Caki2 (cell line): ENCODE data around the gene NCOA5. TPM values are rescaled to one million over a fixed set of nuclear protein-coding genes. Genes with fewer than 3 reads are reported as not detected.

ENCODE experiments used
- DNase-seq: peaks from one replicate; pipeline ENCODE4 v3.0.0-alpha.2; 2015; ENCODE audit warnings: low read depth
- in situ Hi-C: cut with HindIII; loops from 2 replicates; pipeline ENCODE4 v1.10.0; 2016; ENCODE audit warnings: low sequenced_read_pairs, low pct_unique_long_range_greater_than_20kb, mixed read lengths
- total RNA-seq: library from RNA; depleted of rRNA; stranded (reverse); fragments of >200 nt; shearing (Covaris generic); gene quantifications from 2 replicates; pipeline ENCODE4 v1.2.3, GENCODE V29; 2014; ENCODE audit warnings: low replicate concordance; rRNA removed

The NCOA5 gene
- 6.7 and 9.2 TPM in 2 replicates for total RNA-seq

DNA sequence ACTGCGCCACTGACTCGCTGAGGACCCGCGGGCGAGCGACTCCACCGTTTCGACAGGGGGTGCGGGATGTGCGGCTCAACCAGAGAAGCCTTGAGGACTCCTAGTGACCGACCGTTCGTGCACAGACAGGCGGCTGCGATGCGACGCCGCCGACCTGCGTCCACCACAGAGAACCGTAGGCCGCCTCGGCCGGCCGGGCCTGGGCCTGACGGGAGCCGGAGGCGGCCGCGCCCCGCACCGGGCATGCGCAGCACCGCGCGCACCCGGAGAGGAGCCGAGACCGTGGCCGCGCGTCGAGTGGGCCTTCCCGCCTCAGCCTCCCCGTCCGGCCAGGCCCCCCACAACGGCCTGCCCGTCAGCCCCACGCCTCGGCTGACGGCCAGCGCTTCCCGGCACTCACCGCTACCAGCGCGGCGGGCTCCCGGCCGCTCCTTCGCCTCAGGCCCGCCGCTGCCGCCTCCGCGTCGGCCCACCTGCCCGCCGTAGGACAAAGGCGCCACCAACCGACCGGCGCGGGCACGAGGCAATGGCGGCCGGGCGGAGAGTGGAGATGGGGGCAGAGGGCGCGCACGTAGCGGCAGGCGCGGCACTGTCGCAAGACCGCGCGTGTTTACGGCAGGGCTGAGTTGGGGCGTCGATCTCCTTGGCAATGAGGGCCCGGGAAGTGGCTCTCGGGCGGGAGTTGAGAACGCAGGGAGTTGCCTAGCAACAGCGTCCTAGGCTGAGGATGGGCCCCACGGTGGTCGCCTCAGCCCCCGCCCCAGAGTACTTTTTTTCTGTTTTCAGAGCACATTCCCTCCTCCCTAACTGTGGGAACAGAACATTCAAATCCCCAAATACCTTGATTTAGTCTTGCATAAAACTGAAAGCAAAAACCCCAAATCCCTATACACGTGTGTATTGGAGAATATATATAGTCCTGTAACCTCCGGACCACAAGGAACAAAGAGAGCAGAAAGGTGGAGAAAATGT is at the start of gene NCOA5:
TSS of gene NCOA5 (minus strand) at position 546 of the 972 bp plus-strand sequence. CDS start 10,538 bp downstream, outside the sequence.
- in situ Hi-C loops = no loop called here
- peak; percentile 97 for DNase-seq

DNA sequence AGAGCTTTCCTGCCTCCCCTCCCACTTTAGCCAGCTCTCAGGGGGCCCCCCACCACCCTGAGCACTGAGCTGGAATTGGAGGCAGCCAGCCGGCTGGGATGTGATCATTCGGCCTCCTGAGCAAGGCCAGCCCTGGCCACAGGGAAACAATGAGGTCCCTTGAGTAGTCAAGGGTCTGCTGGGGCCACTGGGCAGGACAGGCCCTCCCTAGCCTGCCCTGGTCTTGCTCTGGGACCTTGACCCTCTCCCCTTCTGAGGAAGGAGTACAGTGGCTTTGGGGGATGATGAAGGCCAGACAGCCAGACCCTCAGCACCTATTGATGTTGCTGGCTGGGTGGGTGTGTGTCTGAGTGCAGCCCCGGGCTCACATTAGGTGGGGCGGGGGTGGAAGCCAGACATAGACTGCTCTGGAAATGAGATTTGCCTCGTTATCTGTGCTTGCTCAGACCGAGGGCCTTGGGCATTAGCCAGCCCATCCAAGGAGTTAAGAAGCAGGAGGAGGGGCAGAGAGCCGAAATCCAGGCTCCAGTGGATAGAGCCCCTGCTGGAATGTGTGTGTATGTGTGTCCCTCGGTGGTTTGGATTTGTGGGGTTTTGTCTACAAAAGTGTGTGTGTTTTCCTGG is 49.6 kb upstream of the NCOA5 start:
- no peak for DNase-seq
- in situ Hi-C loops = no loop called here

DNA sequence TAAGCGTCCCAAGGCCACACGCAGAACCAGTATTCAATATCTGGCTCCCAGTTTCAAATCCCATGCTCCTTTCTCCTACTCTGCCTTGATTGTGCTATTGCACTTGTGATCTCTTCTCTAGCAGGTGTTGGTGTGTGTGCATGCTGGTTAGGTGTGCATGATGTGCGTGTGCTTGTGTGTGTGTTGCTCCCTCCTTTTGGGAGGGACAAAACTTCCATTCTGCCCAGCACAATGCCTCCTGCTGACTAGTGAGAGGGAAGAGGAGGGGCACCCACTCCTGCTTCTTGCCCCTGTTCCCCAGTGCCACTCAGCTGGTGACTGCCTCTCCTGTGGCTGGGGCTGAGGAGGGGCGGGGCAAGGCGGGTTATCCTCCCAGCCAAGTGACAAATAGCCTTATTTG is 48.1 kb upstream of the NCOA5 start:
- no peak for DNase-seq
- in situ Hi-C loops = no loop called here

DNA sequence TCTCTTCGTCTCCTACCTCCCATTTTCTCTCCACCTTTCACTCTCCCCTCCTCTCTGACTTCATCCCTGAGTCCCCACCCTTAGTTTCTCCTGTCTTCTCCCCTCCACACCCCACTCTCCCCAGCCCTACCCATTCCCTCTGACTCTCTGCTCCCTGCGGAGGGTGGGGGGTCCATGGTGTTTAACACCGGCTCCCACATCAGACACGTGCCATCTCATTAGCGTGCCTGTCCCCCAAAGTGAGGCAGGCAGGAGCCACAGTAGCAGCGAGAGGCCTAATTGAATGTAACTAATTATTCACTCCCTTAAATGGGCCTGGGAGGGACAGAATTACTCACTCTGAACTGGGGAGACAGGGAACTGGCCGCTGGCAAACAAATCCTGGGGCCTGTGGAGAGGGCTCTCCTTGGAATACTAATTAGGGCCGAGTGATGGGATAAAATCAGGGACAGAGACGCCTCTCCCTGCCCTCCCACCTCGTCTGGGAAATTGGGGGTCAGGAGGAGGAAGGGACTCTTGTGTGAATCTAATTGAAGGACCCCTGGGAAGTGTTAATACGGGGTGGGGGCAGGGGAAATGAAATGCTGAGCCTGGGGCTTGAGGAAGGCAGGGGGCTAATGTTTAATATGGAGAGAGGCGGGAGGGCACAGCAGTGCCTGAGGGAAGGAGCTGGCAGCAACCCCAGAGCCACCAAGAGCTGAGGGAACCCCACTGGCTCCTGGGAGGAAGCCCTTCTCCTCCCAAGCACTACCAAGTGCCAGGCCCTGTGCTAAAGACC is 46.3 kb upstream of the NCOA5 start:
- no peak for DNase-seq
- in situ Hi-C loops = no loop called here

DNA sequence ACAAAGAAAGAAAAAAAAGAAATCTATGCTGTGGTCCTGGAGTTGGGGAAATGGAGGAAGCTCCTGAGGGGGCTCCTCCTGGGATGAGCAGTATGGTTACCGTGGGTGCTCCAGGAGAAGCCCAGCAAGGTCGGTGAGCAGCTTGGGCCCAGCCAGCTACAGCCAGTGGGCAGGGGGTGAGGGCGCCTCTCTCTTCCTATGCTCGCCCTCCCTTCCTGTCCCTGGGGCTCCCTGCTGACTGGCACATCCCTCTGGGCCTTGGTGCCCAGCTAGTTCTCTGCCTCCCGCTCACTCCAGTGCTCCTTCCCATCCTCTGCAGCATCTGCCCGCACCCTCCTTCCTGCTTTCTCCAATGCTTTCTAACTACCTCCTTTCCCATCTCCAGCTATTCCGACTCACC is 45.0 kb upstream of the NCOA5 start:
- in situ Hi-C loops = no loop called here
- DNase-seq = no peak

DNA sequence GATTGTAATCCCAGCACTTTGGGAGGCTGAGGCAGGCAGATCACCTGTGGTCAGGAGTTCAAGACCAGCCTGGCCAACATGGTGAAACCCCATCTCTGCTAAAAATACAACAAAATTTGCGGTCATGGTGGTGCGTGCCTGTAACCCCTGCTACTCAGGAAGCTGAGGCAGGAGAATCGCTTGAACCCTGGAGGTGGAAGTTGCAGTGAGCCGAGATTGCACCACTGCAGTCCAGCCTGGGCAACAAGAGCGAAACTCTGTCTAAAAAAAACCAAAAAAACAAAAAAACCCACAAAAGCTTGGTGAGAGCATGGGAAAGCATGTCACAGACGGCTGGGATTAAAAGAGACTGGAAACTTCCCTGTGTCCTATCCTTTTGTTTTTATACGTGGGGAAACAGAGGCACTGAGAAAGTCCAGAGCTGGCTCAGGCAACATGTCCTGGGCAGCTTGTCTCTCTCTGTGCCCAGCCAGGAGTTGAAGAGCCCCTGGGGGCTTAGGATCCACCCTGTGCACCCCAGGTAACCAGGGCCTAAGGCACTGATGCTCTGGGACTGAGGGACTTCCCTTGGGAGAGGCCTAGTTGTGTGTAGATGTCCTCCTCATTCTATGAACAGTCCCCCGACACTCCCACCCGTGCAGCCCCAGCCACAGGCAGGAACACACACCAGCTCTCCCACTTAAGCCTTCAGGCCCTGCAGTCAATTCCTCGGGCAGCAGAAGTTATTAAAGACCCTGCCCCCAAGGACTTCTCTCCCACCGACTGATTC is 44.3 kb upstream of the NCOA5 start:
- in situ Hi-C loops = no loop called here
- no peak for DNase-seq

DNA sequence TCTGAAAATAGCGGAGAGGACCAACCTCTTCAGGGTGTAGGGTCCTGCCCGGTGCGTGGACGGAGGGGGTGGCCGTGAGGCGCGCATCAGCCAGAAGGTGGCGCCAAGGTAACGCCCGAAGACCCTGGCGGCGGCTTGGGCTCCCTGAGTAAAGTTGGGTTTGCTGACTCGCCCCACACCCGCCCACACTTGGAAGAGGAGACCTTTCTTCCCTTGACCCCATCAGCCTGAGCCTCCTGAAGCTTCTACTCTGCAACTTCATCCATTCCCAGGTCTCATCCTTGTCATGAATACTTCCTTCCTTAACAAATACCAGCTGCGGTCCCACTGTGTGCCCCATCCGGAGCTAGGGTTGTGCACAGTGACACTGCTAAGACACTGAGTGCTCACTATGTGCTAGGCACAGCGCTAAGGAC is 43.0 kb upstream of the NCOA5 start:
- in situ Hi-C loops = no loop called here
- DNase-seq = peak; percentile 49

DNA sequence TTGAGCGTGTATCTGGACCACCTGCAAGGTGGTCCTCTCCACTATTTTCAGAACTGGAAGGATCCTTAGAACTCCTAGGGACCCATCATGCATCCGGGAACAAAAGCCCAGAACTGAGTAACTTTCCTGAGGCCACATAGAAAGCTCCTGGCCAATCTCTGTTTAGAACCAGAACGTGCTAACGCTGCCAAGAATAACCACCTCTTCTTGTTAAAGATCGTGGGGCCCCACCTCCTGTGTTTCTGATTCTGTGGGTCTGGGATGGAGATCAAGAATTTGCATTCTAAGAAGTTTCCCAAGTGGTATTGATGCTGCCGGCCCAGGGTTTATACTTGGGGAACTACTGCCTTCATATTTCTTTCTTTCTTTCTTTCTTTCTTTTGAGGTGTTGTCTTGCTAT is 41.6 kb upstream of the NCOA5 start:
- in situ Hi-C loops = no loop called here

DNA sequence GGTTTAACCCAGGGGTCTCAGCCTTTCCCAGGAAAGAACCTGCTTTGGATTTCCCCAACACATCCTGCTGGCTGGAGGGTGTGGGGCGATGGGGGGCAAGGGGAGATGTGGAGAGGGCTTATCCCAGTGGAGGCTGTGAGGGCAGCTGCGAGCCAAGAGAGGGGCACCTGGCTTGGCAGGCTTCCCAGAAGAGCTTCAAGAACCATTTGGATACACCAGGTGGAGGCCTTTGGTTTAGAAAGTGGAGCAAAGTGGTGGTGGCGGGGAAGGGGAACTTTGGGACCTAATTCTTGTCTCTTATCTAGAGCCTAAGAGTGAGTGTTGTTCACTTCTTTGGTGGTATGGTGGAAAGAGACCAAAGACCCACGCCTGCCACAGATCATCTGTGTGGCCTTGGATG is 40.8 kb upstream of the NCOA5 start:
- in situ Hi-C loops = no loop called here
- no peak for DNase-seq

More for the DNA sequence above, 41.6 kb upstream of the NCOA5 start:
- DNase-seq = no peak

DNA sequence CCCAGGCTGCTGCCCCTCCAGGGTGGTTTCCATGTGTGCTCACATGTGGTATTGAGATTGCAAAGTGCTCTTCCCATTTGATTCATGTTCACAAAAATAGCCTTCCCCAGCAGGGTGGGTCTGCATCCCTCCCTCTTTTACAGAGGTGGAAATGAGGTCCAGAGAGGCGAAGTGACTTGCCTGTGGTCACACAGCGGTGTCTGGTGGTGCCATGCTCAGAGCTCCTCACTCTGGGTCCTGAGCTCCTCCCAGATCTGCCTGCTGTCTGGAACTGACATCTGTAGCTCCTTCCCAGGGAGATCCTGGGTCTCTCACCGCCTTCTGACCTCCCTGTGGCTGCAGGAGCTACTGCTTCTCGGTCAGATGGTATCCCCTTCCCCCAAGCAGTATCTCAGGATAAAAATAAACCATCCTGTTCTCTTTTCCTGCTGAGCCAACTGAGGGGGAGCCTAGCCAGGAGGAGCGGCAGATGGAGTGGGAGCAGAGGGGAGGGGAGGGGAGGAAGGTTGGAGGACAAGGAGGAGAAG is 40.3 kb upstream of the NCOA5 start:
- no peak for DNase-seq
- in situ Hi-C loops = no loop called here

DNA sequence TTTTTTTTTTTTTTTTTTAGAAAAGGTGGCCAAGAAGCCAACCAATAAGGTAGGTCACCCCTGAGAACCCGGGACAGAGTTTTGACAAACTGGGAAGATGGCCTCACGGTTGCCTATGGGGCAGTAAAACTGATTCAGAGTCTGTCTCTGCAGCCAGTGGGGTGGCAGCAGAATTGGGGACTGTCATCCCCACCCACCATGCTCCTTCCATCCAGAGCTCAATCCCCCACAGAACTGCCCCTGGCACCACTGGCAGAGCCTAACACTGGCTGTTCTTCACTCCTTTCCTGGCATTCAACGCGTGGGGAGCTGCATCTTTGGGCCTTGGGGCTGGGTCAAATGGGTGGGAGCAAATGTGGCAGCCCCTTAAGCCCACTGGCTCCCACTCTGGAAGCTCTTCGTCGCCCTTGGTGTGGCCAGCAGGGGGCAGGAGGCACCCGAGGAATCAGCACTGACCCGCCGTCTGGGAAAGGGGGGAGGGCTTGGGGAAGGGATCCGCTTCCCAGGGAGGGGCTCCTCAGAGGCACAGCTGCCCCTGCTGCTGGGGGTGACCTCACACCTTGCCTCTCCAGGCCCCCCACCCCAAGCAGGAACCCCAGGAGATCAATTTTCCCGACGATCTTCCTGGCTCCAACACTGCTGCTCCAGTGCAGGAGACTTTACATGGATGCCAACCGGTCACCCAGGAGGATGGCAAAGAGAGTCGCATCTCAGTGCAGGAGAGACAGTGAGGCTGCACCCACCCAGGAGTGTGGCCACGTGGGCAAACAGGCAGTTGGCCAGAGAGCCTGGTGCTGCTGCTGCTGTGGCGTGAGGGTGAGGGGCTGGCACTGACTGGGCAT is 38.8 kb upstream of the NCOA5 start:
- in situ Hi-C loops = no loop called here
- no peak for DNase-seq

DNA sequence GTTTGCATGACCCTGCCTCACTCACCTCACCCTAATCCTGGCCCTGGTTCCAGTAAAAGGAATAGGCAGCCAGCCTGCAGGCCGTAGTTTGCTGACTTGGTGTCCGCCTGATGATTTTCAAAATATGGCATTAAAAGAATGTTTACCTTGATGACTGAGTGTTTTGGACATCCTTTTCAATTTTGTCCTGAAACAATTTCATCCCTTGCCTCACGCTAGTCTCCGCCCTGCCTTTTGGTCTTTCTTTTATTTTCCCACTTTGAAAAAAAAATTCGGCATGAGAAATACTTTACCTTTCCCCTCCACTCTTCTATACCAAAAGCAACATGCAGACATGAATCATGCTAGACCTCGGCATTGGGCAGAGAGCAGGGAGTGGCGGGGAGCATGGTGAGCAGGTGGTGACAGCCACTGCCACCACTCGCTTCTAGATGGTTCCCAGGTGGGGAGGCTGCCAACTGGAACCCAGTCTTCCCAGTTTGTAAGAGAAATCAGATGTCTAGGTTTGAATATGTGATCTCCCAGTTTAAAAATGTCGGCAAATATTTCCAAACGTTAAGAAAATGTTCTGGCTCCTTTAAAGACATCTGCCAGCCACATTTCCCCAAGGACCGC is 37.7 kb upstream of the NCOA5 start:
- DNase-seq = no peak
- in situ Hi-C loops = no loop called here

DNA sequence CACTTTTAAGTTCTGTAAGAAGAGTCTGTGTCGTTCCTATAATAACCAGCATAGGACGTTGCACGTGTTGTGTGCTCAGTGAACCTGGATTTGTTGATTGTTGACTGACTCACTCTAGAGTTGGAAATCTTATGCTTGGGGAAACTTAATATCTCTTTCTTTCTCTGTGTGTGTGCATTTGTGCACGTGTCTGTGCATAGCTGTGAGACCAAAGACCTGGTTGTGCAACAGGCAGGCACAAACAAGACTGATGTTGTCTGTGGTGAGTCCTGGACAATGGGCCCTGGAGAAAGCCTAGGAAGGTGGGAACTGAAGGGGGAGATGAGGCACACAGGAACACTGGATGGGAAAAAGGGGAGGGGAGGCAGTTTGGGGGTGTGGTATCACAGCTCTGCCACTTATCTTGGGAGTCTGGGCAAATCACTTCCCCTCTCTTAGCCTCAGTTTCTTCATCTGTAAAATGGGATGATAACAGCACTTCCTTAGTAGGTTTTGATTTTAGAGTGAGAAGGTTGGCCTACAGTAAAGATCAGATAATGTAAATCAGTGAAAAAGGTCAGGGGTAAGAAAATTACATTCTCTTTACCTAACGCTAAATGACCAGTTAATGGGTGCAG is 36.8 kb upstream of the NCOA5 start:
- DNase-seq = no peak
- in situ Hi-C loops = no loop called here

DNA sequence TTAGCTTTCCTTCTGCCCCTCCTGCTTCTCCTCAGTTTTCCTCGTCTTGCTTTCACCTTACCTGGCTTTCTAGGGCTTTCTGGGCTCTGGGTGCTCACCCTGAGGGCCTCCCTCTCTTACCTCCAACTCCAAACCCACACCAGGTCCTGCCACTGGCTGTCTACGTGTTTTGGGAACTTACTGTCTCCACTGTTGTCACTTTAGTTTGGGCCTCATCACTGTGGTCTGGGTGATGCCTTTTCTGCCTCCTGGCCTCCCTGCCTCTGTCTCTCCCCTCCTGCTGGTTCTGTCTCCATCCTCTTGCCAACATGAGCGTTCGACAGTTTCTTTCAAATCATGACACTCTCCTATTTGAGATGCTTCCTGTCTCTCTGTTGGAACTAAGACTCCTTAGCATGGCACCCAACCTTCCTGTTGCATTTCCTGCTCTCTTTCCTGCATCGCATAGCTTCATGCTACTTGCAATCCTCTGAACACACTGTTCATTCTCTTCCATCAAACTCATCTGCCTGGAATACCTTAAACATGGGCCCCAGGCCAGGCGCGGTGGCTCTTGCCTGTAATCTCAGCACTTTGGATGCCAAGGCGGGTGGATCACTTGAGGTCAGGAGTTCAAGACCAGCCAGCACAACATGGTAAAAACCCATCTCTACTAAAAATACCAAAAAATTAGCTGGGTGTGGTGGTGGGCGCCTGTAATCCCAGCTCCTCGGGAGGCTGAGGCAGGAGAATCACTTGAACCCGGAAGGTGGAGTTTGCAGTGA is 33.9 kb upstream of the NCOA5 start:
- in situ Hi-C loops = no loop called here
- no peak for DNase-seq
